HepG2 (cell line): ENCODE measurements around the gene TCF20. TPM values are rescaled to one million over a fixed set of nuclear protein-coding genes. Genes with fewer than 3 reads are reported as not detected.

Experiments
- DPF2 ChIP-seq: sonication (generic); formaldehyde crosslinking; IDR thresholded peaks from 2 replicates; pipeline ENCODE4 v1.4.0; 2020; ENCODE audit warnings: mild to moderate bottlenecking, low read depth, missing genetic modification reagents, borderline replicate concordance
- ERF ChIP-seq: IDR thresholded peaks from 2 replicates; pipeline ENCODE4 v1.6.1; 2018; ENCODE audit warnings: missing biosample characterization, missing genetic modification reagents
- GABPA ChIP-seq, 2 experiments: IDR thresholded peaks; 2 replicates each; pipeline ENCODE4 v1.6.1; 2011 to 2016; ENCODE audit warnings: low read depth in 2 of 2, low read length in 1 of 2, missing biosample characterization in 1 of 2, missing genetic modification characterization in 1 of 2
- GATAD1 ChIP-seq: IDR thresholded peaks from 2 replicates; pipeline ENCODE4 v1.6.1; 2016; ENCODE audit warnings: missing genetic modification reagents, missing compliant biosample characterization
- HMG20B ChIP-seq: conservative IDR thresholded peaks from 2 replicates; pipeline ENCODE4 v1.6.1; 2016; ENCODE audit warnings: missing genetic modification reagents, missing compliant biosample characterization
- HOXA3 ChIP-seq: sonication (generic); formaldehyde crosslinking; IDR thresholded peaks from 2 replicates; pipeline ENCODE4 v1.5.0; 2020; ENCODE audit warnings: missing genetic modification reagents
- JUNB ChIP-seq: sonication (generic); formaldehyde crosslinking; IDR thresholded peaks from 2 replicates; pipeline ENCODE4 v1.8.0; 2022; ENCODE audit warnings: missing genetic modification reagents, mild to moderate bottlenecking, borderline replicate concordance
- KLF16 ChIP-seq, 2 experiments: sonication (generic) in 1 of 2; formaldehyde crosslinking in 1 of 2; IDR thresholded peaks; 2 replicates each; pipeline versions ENCODE4 v1.6.1 to v1.8.0; 2016 to 2023; ENCODE audit warnings: missing genetic modification reagents in 2 of 2, missing compliant biosample characterization in 1 of 2
- PHF21A ChIP-seq: sonication (generic); formaldehyde crosslinking; IDR thresholded peaks from 2 replicates; pipeline ENCODE4 v1.5.0; 2020; ENCODE audit warnings: mild to moderate bottlenecking, missing genetic modification reagents
- PRPF4 ChIP-seq: fragments of 200-400 bp; formaldehyde crosslinking; IDR thresholded peaks from 2 replicates; pipeline ENCODE4 v1.6.1; 2016; ENCODE audit warnings: low read length, low read depth; ENCODE audit not compliant: poor library complexity, severe bottlenecking
- RBM39 ChIP-seq: fragments of 200-400 bp; formaldehyde crosslinking; IDR thresholded peaks from one replicate; pipeline ENCODE4 v1.6.1; 2018; ENCODE audit warnings: antibody characterized with exemption, mild to moderate bottlenecking, low read depth, low read length; ENCODE audit not compliant: poor library complexity, severe bottlenecking
- REPIN1 ChIP-seq: sonication (generic); formaldehyde crosslinking; IDR thresholded peaks from 2 replicates; pipeline ENCODE4 v1.8.0; 2022; ENCODE audit warnings: missing genetic modification reagents, low read depth, mild to moderate bottlenecking, borderline replicate concordance
- SNAI1 ChIP-seq: sonication (generic); formaldehyde crosslinking; IDR thresholded peaks from 2 replicates; pipeline ENCODE4 v1.5.0; 2020; ENCODE audit warnings: mild to moderate bottlenecking, missing genetic modification reagents, borderline replicate concordance
- TEAD2 ChIP-seq: sonication (generic); formaldehyde crosslinking; IDR thresholded peaks from 2 replicates; pipeline ENCODE4 v1.9.0; 2021; ENCODE audit warnings: missing genetic modification reagents
- ZBTB46 ChIP-seq: sonication (generic); formaldehyde crosslinking; IDR thresholded peaks from 2 replicates; pipeline ENCODE4 v1.4.0; 2020; ENCODE audit warnings: mild to moderate bottlenecking, missing genetic modification reagents, borderline replicate concordance
- ZC3H13 ChIP-seq: sonication (generic); formaldehyde crosslinking; IDR thresholded peaks from 2 replicates; pipeline ENCODE4 v1.8.1; 2023; ENCODE audit warnings: mild to moderate bottlenecking, missing genetic modification reagents, moderate library complexity
- ZFY ChIP-seq: sonication (generic); formaldehyde crosslinking; IDR thresholded peaks from 2 replicates; pipeline ENCODE4 v1.4.0; 2020; ENCODE audit warnings: missing genetic modification reagents
- ZMYM3 ChIP-seq: sonication (generic); formaldehyde crosslinking; IDR thresholded peaks from 2 replicates; pipeline ENCODE4 v1.5.1; 2020; ENCODE audit warnings: mild to moderate bottlenecking, missing genetic modification reagents
- ZNF10 ChIP-seq: sonication (generic); formaldehyde crosslinking; IDR thresholded peaks from 2 replicates; pipeline ENCODE4 v1.4.0; 2020; ENCODE audit warnings: mild to moderate bottlenecking, low read depth, missing genetic modification reagents, borderline replicate concordance
- ZNF138 ChIP-seq: sonication (generic); formaldehyde crosslinking; IDR thresholded peaks from 2 replicates; pipeline ENCODE4 v1.5.0; 2020; ENCODE audit warnings: mild to moderate bottlenecking, low read depth, missing genetic modification reagents
- ZNF234 ChIP-seq: sonication (generic); formaldehyde crosslinking; conservative IDR thresholded peaks from 2 replicates; pipeline ENCODE4 v1.5.1; 2020; ENCODE audit warnings: mild to moderate bottlenecking, missing genetic modification reagents
- ZNF329 ChIP-seq: sonication (generic); formaldehyde crosslinking; IDR thresholded peaks from 2 replicates; pipeline ENCODE4 v1.9.0; 2021; ENCODE audit warnings: low read depth, mild to moderate bottlenecking, missing genetic modification reagents
- ZNF550 ChIP-seq: sonication (generic); formaldehyde crosslinking; IDR thresholded peaks from 2 replicates; pipeline ENCODE4 v1.4.0; 2020; ENCODE audit warnings: mild to moderate bottlenecking, missing genetic modification reagents, borderline replicate concordance
- ZNF850 ChIP-seq: sonication (generic); formaldehyde crosslinking; conservative IDR thresholded peaks from 2 replicates; pipeline ENCODE4 v1.9.0; 2021; ENCODE audit warnings: mild to moderate bottlenecking, missing genetic modification reagents
- polyA plus RNA-seq, 8 experiments: library from polyadenylated mRNA; depleted of rRNA in 3 of 8; stranded (reverse) in 7 of 8; unstranded in 1 of 8; fragments of >200 nt; fragmentation: Illumina TruSeq in 4 of 8; extraction: Trizol in 4 of 8; gene quantifications; 2 replicates each; pipeline versions ENCODE4 v1.2.1 to v1.2.3, GENCODE V29; 2011 to 2016; ENCODE audit warnings: low read depth in 4 of 8, missing spikeins in 1 of 8, mixed read lengths in 1 of 8; ENCODE audit not compliant: insufficient read depth in 1 of 8
- total RNA-seq, 5 experiments: library from RNA; depleted of rRNA; stranded (reverse); fragments of >200 nt; fragmentation: Illumina TruSeq; extraction: Trizol; gene quantifications; 2 replicates each; pipeline ENCODE4 v1.2.3, GENCODE V29; 2016; ENCODE audit warnings: low read depth in 1 of 5
- TF ChIP-seq, protein P1 (sequence below): IDR thresholded peaks from 2 replicates; pipeline ENCODE4 v1.6.1; 2016; ENCODE audit warnings: missing genetic modification reagents, missing compliant biosample characterization
- TF ChIP-seq, protein P2 (sequence below): sonication (generic); formaldehyde crosslinking; IDR thresholded peaks from 2 replicates; pipeline ENCODE4 v1.4.0; 2020; ENCODE audit warnings: missing genetic modification reagents
- TF ChIP-seq, protein P3 (sequence below): sonication (generic); formaldehyde crosslinking; IDR thresholded peaks from 2 replicates; pipeline ENCODE4 v1.5.0; 2020; ENCODE audit warnings: mild to moderate bottlenecking, low read depth, missing genetic modification reagents, borderline replicate concordance

Gene TCF20
- total and polyA plus RNA-seq, 2 of the 13 experiments (the other 11 are each of a cell fraction or from before 2014, with no cell fraction given): 12.8 to 23.7 TPM

DNA sequence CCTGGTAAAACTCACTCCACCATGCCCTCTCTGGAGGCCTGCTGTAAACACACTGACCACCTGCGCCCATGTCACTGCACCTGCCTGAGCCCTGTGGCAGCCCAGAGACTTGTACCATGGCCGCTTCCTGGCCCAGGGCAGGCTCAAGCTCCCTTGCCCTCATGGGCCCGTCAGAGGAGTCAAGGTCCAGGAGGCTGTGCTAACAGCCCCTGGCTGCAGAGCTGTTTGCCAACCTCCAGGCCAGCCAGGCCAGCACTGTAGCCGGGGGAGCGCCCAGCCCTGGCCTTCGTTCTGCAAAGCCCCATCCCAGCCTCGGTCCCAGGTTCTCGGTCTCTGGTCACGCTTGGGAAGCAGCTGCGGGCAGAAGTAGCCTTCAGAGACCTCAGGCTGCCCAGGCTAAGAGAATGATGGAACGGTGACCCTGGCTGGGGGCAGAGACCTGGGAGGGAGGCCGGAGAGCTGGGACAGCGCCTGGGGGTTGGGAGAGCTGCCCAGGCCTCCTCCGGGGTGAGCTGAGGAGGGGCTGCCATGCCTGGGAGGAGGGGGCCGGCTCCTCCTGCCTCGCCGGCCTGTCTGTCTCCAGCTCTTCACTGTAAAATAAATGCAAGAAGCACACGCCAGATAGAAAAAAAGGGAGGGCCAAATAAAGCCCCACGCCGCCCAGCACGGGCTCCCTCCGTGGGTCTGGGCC is 11.9 kb upstream of the TCF20 start (continued):
- no peak for TF ChIP-seq DPF2 (CRISPR knock-in tag)
- TF ChIP-seq ZNF234 (CRISPR knock-in tag): no peak
- no peak; the same call in 1 of the 2 replicates for TF ChIP-seq ERF (CRISPR knock-in tag)
- TF ChIP-seq SNAI1 (CRISPR knock-in tag): no peak
- TF ChIP-seq, protein P1, sequence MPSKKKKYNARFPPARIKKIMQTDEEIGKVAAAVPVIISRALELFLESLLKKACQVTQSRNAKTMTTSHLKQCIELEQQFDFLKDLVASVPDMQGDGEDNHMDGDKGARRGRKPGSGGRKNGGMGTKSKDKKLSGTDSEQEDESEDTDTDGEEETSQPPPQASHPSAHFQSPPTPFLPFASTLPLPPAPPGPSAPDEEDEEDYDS: no peak
- peak; percentile 40; the same call in 1 of the 2 replicates for TF ChIP-seq REPIN1
- no peak for TF ChIP-seq HMG20B (CRISPR knock-in tag)
- TF ChIP-seq ZNF138 (CRISPR knock-in tag): no peak
- 0 out of 2 replicates have a peak, but pooled peaks have one; percentile 46 for TF ChIP-seq GATAD1 (CRISPR knock-in tag)
- no peak for TF ChIP-seq PRPF4
- no peak for TF ChIP-seq ZC3H13 (CRISPR knock-in tag)
- no peak for TF ChIP-seq ZBTB46 (CRISPR knock-in tag)
- TF ChIP-seq RBM39: no peak
- TF ChIP-seq, protein P2, sequence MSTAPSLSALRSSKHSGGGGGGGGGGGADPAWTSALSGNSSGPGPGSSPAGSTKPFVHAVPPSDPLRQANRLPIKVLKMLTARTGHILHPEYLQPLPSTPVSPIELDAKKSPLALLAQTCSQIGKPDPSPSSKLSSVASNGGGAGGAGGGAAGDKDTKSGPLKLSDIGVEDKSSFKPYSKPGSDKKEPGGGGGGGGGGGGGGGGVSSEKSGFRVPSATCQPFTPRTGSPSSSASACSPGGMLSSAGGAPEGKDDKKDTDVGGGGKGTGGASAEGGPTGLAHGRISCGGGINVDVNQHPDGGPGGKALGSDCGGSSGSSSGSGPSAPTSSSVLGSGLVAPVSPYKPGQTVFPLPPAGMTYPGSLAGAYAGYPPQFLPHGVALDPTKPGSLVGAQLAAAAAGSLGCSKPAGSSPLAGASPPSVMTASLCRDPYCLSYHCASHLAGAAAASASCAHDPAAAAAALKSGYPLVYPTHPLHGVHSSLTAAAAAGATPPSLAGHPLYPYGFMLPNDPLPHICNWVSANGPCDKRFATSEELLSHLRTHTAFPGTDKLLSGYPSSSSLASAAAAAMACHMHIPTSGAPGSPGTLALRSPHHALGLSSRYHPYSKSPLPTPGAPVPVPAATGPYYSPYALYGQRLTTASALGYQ: no peak
- TF ChIP-seq HOXA3 (CRISPR knock-in tag): peak; percentile 68; the same call in 1 of the 2 replicates
- no peak for TF ChIP-seq TEAD2 (CRISPR knock-in tag)
- no peak for TF ChIP-seq ZMYM3 (CRISPR knock-in tag)
- peak; percentile 72 for TF ChIP-seq ZFY (CRISPR knock-in tag)
- no peak for TF ChIP-seq ZNF850 (CRISPR knock-in tag)
- no peak for TF ChIP-seq ZNF550
- no peak for TF ChIP-seq GABPA (IDR thresholded peaks at IDR 0.05; ENCODE audit: low read depth, low read length)
- TF ChIP-seq GABPA (CRISPR knock-in tag; IDR thresholded peaks at IDR 0.05; ENCODE audit: low read depth): no peak
- peak; percentile 85 for TF ChIP-seq PHF21A (CRISPR knock-in tag)
- TF ChIP-seq ZNF329 (CRISPR knock-in tag): no peak
- TF ChIP-seq, protein P3, sequence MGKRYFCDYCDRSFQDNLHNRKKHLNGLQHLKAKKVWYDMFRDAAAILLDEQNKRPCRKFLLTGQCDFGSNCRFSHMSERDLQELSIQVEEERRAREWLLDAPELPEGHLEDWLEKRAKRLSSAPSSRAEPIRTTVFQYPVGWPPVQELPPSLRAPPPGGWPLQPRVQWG (CRISPR knock-in tag): no peak
- no peak for TF ChIP-seq ZNF10 (CRISPR knock-in tag)
- no peak for TF ChIP-seq KLF16 (CRISPR knock-in tag; IDR thresholded peaks at IDR 0.05)
- no peak for TF ChIP-seq JUNB (CRISPR knock-in tag)
